BLaER1 treated with 17β-estradiol and CSF1 and Interleukin-3, amounts not matched to agents 10 nM and 100 nM (cell line): Measurements from ENCODE around the gene SSPN.

Source experiments
- H3K27ac ChIP-seq, 11 experiments: shearing (Covaris generic); formaldehyde crosslinking; 2 replicates each; pipeline ENCODE4 v1.8.1; 2022
- H3K27me3 ChIP-seq, 11 experiments: shearing (Covaris generic); formaldehyde crosslinking; 2 replicates each; pipeline ENCODE4 v1.8.1; 2022
- H3K36me3 ChIP-seq, 11 experiments: shearing (Covaris generic); formaldehyde crosslinking; 2 replicates each; pipeline ENCODE4 v1.8.1; 2022
- H3K4me1 ChIP-seq, 10 experiments: shearing (Covaris generic); formaldehyde crosslinking; 2 replicates each; pipeline ENCODE4 v1.8.1; 2022
- H3K4me2 ChIP-seq, 11 experiments: shearing (Covaris generic); formaldehyde crosslinking; 2 replicates each; pipeline ENCODE4 v1.8.1; 2022
- H3K4me3 ChIP-seq, 10 experiments: shearing (Covaris generic); formaldehyde crosslinking; 2 replicates each; pipeline ENCODE4 v1.8.1; 2022
- H3K9ac ChIP-seq, 11 experiments: shearing (Covaris generic); formaldehyde crosslinking; 2 replicates each; pipeline ENCODE4 v1.8.1; 2022
- H3K9me3 ChIP-seq, 11 experiments: shearing (Covaris generic); formaldehyde crosslinking; replicated peaks in 1 of 11; 2 replicates each; pipeline ENCODE4 v1.8.1; 2022
- H4K20me1 ChIP-seq, 11 experiments: shearing (Covaris generic); formaldehyde crosslinking; 2 replicates each; pipeline ENCODE4 v1.8.1; 2022
- Cebpa-rat ChIP-seq, 11 experiments: shearing (Covaris generic); IDR thresholded peaks; 2 replicates each; pipeline ENCODE4 v1.8.1; 2022

The SSPN gene

GRCh38 chr12:26268841-26269561, 73.6 kb downstream of the SSPN start:
- Histone ChIP-seq H3K9me3 (peaks cover 0 to 10% (median 0%) of the 10 kb centered on the region in 11 experiments; a peak in 5 of 22 replicates), H3K27me3 (no peaks in the 10 kb centered on the region), H3K9ac (no peak overlapping the region), H3K27ac (no peak overlapping the region), H4K20me1 (no peaks in the 10 kb centered on the region), H3K36me3 (no peaks in the 10 kb centered on the region), H3K4me1 (peaks cover 0 to 73% (median 16%) of the 10 kb centered on the region in 10 experiments; a peak in 18 of 20 replicates), H3K4me3 (no peak overlapping the region), H3K4me2 (peak overlapping the region in 3 of 11 experiments; percentile 41 to 79 (median 63); a peak in 6 of 22 replicates)
- TF ChIP-seq Cebpa-rat (IDR thresholded peaks at IDR 0.05) = no peak

DNA sequence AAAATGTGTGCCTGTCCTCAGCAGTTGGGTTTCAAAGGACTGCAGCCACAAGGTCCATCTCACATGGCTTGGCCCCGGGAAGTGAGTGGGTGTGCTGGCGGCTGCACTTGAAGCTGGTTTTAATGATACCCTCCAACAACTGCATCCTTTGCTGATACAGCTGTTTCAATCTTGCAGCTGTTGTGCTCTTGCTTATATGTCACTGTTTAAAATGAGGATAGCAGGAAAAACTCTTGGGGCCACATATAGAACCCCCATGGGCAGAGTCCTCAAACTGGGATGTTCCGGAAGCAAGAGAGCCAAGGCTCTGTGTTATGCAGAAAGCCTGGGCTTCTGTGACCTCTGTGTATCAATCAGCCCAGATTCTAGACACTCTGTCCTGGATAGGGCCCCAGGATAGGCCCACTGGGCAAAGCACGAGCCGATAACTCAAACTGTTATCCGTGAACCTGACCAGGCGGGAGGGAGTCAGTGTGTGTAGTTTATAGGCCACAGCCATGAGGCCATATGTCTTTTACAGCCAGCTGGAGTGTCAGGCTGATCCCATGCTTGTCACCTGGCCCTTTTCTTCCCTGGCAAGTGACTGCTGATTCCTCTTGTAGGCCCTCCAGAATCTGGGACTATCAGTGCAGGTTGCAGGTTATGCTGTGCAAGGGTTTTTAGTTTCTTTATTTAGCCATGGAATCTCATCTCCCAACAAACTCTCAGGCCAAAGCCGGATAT, 74.3 kb downstream of the SSPN start:
- H3K9me3 ChIP-seq = peaks cover 0 to 3% (median 0%) of the 10 kb centered on the region in 11 experiments; a peak in 4 of 22 replicates
- no peaks in the 10 kb centered on the region for H3K36me3 ChIP-seq
- peaks cover 0 to 79% (median 22%) of the 10 kb centered on the region in 10 experiments; a peak in 18 of 20 replicates for H3K4me1 ChIP-seq
- no peaks in the 10 kb centered on the region for H4K20me1 ChIP-seq
- H3K27ac ChIP-seq = no peak overlapping the region
- peak overlapping the region in 3 of 11 experiments; percentile 41 to 79 (median 63); a peak in 6 of 22 replicates for H3K4me2 ChIP-seq
- TF ChIP-seq Cebpa-rat (IDR thresholded peaks at IDR 0.05) = no peak
- no peaks in the 10 kb centered on the region for H3K27me3 ChIP-seq
- no peak overlapping the region for H3K4me3 ChIP-seq
- H3K9ac ChIP-seq = no peak overlapping the region

DNA sequence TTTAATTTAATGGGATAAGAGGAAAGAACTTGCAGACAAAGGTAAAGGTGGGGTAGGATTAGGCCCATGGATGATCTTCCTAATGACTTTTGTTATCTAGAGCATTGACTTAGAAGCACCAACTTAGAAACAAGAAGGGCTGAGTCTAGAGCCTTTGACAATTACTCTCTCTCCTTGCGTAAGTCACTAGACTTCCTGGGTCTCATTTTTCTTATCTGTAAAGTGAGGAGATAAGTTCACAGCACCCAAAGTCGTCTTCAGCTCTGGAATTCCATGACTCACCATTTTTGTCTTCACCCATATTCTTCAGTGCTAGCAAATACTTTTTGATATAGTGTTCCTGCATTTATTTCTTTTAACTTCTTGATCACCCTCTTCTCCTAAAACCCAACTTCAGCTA, 75.7 kb downstream of the SSPN start:
- Histone ChIP-seq H3K27me3 (no peaks in the 10 kb centered on the region), H3K9me3 (no peaks in the 10 kb centered on the region), H3K9ac (no peak overlapping the region), H4K20me1 (no peaks in the 10 kb centered on the region), H3K27ac (0 out of 22 replicates have a peak overlapping the region, but pooled peaks of 1 of the 11 experiments have one; percentile 94), H3K4me1 (peaks cover 5 to 81% (median 34%) of the 10 kb centered on the region in 10 experiments; a peak in 19 of 20 replicates), H3K4me2 (peak overlapping the region in 4 of 11 experiments; percentile 16 to 83 (median 77); a peak in 8 of 22 replicates), H3K36me3 (no peaks in the 10 kb centered on the region), H3K4me3 (no peak overlapping the region)
- TF ChIP-seq Cebpa-rat (IDR thresholded peaks at IDR 0.05) = no peak

- H3K4me1 ChIP-seq = peaks cover 5 to 84% (median 44%) of the 10 kb centered on the region in 10 experiments; a peak in 19 of 20 replicates
- no peak overlapping the region for H3K9ac ChIP-seq
- H3K4me2 ChIP-seq = peak overlapping the region in 3 of 11 experiments; percentile 75 to 83 (median 79); a peak in 8 of 22 replicates
- TF ChIP-seq Cebpa-rat (IDR thresholded peaks at IDR 0.05) = no peak
- no peaks in the 10 kb centered on the region for H3K36me3 ChIP-seq
- H3K27me3 ChIP-seq = no peaks in the 10 kb centered on the region
- H3K27ac ChIP-seq = peak overlapping the region in 6 of 11 experiments; percentile 16 to 94 (median 88); a peak in 5 of 22 replicates
- H3K4me3 ChIP-seq = no peak overlapping the region
- no peaks in the 10 kb centered on the region for H3K9me3 ChIP-seq
- no peaks in the 10 kb centered on the region for H4K20me1 ChIP-seq
Observed at GRCh38 chr12:26271889-26272492, 76.6 kb downstream of the SSPN start.

DNA sequence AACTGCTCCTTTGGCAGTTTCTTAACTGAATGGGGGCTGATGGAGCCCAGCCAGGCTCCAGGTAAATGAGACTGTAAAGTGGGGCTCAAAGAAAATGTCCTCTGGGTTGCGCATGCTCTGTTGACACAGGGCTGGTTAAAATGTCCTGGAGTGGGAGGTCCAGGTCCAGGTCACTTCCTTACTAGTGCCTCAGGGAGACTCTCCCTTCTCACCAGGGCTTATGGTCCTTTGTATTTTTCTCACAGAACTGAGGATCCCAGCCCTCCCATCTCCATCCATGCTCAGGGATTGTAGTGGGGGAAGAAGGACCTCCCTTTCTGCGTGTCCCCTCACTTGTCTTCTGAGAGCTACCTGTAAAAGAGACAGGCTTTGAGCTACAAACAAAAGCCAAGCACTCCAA, 77.5 kb downstream of the SSPN start:
- Histone ChIP-seq H3K4me1 (peaks cover 5 to 92% (median 52%) of the 10 kb centered on the region in 10 experiments; a peak in 19 of 20 replicates), H3K9me3 (no peaks in the 10 kb centered on the region), H3K36me3 (no peaks in the 10 kb centered on the region), H3K27ac (peak overlapping the region in 7 of 11 experiments; percentile 87 to 94 (median 89); a peak in 10 of 22 replicates), H3K27me3 (no peaks in the 10 kb centered on the region), H3K4me3 (no peak overlapping the region), H4K20me1 (no peaks in the 10 kb centered on the region), H3K9ac (no peak overlapping the region), H3K4me2 (peak overlapping the region in 6 of 11 experiments; percentile 59 to 85 (median 77); a peak in 12 of 22 replicates)
- no peak for TF ChIP-seq Cebpa-rat (IDR thresholded peaks at IDR 0.05)

DNA sequence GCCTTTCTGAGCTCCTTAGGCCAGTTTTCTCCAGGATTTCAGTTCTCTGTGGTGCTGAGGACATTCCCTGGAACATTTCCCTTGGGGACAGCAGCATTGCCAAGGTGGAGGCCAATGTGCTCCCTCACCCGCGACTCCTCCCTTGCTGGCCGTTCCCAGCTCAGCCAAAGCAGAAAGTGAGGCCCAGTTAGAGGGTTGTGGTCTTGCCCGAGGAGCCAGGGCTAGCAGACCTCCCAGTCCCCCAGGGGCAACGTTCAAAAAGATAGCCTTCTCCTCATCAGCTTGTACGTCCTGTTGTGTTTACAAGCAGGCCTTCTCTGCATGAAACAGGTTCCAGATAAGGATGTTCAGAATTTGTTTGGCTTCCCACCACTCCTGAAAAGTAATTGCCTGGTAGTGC, 78.4 kb downstream of the SSPN start:
- peak overlapping the region; percentile 63 to 94 (median 89); a peak in 21 of 22 replicates for H3K27ac ChIP-seq
- no peak overlapping the region for H3K4me3 ChIP-seq
- H3K9ac ChIP-seq = peak overlapping the region; percentile 26 to 79 (median 61); a peak in 12 of 22 replicates
- H3K27me3 ChIP-seq = no peaks in the 10 kb centered on the region
- peak overlapping the region in 10 of 11 experiments; percentile 40 to 85 (median 74); a peak in 20 of 22 replicates for H3K4me2 ChIP-seq
- no peaks in the 10 kb centered on the region for H3K9me3 ChIP-seq
- no peaks in the 10 kb centered on the region for H3K36me3 ChIP-seq
- no peak for TF ChIP-seq Cebpa-rat (IDR thresholded peaks at IDR 0.05)
- H4K20me1 ChIP-seq = no peaks in the 10 kb centered on the region
- peaks cover 5 to 98% (median 62%) of the 10 kb centered on the region in 10 experiments; a peak in 19 of 20 replicates for H3K4me1 ChIP-seq

DNA sequence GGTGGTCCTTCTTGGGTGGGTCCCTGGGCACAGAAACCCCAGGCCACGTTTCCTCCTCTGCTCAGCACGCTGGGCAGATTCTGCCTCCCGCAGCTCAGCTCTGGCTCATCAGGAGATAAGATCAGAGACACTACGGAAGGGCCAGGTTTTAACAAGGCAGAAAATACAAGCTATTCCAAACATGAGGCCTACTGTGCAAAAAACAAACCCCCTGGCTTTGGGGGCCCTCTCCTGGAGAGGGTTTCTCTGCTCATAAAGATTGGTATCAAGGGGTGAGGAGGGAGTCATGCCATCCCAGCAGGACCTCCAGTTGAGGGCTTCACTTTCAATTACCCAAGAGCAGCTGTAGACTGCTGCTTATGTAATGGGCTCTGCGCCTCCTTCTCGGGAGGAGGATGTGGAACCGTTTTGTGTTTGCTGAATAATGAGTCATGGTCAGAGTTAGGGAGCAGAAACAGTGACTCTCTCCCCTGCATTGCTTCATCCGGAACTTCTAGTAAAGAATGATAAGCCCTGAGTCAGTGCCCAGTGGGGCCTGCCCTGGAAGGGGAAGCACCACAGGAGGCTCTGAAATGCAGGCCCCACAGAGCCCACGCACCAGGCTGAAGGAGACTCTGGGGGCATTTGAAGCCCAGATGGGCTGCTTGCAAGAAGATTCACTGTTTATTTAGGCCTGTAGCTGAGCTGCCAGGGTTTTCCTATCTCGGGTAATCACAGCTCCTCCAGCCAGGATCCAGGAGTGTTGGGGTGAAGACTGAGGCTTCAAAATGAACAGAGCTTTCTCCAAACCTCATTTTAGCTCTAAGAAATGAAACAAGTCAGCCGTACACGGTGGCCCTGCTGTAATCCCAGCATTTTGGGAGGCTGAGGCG, 79.3 kb downstream of the SSPN start:
- Histone ChIP-seq H3K4me3 (no peak overlapping the region), H3K9ac (peak overlapping the region; percentile 47 to 79 (median 75); a peak in 20 of 22 replicates)

More for the DNA sequence above, 79.3 kb downstream of the SSPN start:
- Histone ChIP-seq H3K27ac (peak overlapping the region; percentile 69 to 94 (median 89)), H4K20me1 (no peaks in the 10 kb centered on the region), H3K4me1 (peaks cover 5 to 98% (median 67%) of the 10 kb centered on the region in 10 experiments; a peak in 19 of 20 replicates), H3K36me3 (no peaks in the 10 kb centered on the region), H3K27me3 (no peaks in the 10 kb centered on the region), H3K4me2 (peak overlapping the region; percentile 27 to 85 (median 75); a peak in 21 of 22 replicates), H3K9me3 (no peaks in the 10 kb centered on the region)
- TF ChIP-seq Cebpa-rat (IDR thresholded peaks at IDR 0.05) = peak; percentile 86 to 94 (median 92); a peak in 20 of 22 replicates
